ENCODE results near the gene POGZ.
A peak's percentile ranks its signal among the peaks of the same experiment; 100 is the strongest.
"Not testable (repeated sequence)": the region's sequence is repeated elsewhere in the genome, so short reads cannot be mapped to it uniquely, and the experiment has no call there.

POGZ gene

DNA sequence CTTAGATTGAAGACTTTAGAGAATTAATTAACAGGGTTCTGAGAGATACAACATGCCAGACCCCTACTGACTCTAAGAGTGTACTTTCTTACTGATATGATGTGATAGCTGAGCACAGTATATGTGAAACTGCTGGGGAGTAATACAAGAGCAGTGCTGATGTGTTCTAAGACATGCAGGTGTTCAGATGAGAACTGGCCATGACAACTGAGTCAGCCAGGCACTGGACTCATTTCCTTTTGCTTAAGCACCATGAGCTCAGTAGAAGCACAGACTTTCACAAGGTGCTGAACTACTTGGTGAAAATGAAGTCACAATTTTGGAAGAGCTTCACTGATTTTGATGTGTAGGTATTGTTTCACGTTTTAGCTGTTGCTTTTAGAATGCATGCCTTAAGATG lies 15.9 kb upstream of the POGZ start:
- no peak for DNase-seq (ENCODE audit: low read depth)

GRCh38 chr1:151474745-151475144 lies 15.5 kb upstream of the POGZ start:
- no peak for DNase-seq (ENCODE audit: low read depth)

GRCh38 chr1:151472856-151473731 lies 13.8 kb upstream of the POGZ start:
- DNase-seq (ENCODE audit: low read depth): peak; percentile 66

- no peak for DNase-seq (ENCODE audit: low read depth)
These were observed 5.7 kb upstream of the POGZ start for GRCh38 chr1:151465026-151465425.

GRCh38 chr1:151461694-151462093 lies 2.4 kb upstream of the POGZ start:
- no peak for DNase-seq (ENCODE audit: low read depth)

DNA sequence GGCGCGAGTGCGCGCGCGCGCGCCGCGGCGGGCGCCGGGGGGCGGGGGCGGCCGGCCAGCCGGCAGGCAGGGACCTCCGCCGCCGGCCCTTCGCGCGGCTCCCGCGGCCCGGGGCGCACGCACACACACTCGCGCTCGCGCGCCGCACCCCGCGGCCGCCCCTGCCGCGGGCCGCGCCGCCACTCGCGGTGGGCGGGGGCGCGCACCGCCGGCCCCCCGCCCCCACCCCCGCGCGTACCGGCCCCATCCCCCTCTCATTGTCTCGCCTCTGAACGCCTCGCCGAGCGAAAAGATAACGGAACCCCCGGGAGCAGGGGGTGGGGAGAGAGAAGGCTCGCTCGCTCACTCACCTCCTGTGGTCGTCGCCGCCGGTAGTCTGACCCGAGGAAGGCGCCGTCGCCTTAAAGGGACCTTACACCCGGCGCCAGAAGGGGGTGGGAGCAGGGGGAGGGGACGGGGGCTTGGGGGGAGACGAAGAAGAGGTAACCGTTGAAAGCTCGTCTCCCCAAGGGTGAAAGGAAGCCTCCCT lies 428 bp downstream of the POGZ start:
- DNase-seq (ENCODE audit: low read depth): peak; percentile 64

GRCh38 chr1:151457911-151458801 lies 1.1 kb downstream of the POGZ start:
- peak; percentile 86 for DNase-seq (ENCODE audit: low read depth)

DNA sequence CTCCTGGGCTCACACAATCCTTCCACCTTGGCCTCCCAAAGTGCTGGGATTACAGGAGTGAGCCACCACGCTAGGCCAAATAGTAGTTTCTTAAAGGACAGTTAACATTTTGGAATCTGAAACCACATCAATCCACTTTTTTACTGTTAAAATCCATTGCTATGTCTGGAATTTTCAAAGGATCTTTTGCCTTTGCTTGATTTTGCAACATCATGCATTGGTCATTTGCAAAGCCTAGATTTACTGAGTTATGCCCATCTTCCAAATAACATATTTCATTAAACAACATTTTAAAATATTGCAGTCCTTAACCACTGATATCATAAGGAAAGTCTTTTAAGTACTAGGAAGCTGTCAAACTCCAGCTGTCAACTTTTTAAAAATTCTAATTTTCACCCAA lies 3.3 kb downstream of the POGZ start:
- DNase-seq (ENCODE audit: low read depth): peak; percentile 62

- DNase-seq (ENCODE audit: low read depth): no peak
These were observed 4.1 kb downstream of the POGZ start for GRCh38 chr1:151455231-151455630.

DNA sequence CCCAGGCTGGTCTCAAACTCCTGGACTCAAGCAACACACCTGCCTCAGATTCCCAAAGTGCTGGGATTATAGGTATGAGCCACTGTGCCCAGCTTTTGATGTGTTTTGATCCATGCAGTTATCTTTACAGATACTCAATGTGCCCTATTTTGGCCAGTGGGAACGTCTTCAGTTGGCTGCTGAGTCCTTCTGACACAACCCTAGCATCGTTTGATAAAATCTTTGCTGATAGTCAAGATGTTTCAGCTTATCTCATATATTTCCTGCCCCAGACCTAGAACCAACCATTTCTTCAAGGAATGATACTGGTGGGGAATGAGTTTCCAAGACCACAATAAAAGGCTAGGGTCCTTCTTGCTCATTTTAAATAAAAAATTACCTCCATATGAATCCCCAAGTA lies 11.6 kb downstream of the POGZ start:
- DNase-seq (ENCODE audit: low read depth): no peak

DNA sequence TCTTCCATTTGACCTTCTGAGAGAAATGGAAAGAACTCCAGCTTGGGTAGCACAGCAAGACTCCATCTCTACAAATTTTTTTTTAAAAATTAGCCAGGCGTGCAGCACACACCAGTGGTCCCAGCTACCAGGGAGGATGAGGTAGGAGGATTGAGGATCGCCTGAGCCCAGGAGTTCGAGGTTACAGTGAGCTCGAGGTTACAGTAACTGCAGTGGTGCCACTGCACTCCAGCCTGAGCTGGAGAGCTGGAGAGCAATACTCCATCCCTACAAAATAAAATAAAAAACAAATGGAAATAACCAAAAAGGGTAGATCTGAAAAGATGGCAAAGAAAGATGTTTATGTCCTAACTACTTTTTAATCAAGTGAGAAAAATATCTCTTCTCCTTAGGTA lies 14.5 kb downstream of the POGZ start:
- DNase-seq (ENCODE audit: low read depth): no peak

GRCh38 chr1:151443846-151444782 lies 15.2 kb downstream of the POGZ start:
- peak; percentile 80 for DNase-seq (ENCODE audit: low read depth)

DNA sequence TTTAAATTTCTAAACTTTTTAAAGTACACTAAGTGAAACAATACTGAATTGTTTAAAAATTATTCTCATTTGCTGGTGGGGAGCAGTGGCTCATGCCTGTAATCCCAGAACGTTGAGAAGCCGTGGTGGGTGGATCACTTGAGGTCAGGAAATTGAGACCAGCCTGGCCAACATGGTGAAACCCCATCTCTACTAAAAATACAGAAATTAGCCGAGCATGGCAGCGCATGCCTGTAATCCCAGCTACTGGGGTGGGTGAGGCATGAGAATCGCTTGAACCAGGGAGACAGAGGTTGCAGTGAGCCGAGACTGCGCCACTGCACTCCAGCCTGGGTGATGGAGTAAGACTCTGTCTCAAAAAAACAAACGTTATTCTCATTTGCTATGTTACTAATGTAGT lies 21.9 kb downstream of the POGZ start:
- not testable (repeated sequence) for DNase-seq (ENCODE audit: low read depth)

DNA sequence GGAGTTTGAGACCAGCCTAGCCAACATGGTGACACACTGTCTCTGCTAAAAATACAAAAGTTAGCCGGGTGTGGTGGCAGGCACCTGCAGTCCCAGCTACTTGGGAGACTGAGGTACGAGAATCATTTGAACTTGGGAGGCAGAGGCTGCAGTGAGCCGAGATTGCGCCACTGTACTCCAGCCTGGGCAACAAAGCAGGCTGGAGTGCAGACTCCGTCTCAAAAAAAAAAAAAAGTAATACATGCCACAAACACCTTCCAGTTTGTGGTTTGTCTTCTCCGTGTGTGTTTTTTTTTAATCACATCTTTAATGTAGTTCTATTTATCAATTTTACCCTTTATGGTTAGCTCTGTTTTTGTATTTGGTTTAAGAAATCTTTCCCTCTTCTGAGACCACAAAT lies 22.3 kb downstream of the POGZ start:
- DNase-seq (ENCODE audit: low read depth): no peak

DNA sequence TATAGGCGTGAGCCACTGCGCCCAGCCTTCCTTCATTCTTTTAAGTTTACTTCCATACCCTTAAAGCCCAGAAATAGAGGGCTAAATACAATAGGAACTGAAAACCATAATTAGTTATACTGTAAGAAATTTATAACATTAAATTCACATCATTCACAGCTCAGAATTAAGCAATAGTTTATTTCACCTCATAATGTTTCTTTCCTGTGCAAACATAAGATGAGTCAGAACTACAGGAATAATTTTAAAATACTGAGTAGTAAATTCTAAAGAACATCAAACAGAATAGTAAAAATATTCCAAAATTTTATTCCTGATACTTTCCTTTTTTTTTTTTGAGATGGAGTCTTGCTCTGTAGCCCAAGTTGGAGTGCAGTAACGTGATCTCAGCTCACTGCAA lies 24.1 kb downstream of the POGZ start:
- DNase-seq (ENCODE audit: low read depth): peak; percentile 29

DNA sequence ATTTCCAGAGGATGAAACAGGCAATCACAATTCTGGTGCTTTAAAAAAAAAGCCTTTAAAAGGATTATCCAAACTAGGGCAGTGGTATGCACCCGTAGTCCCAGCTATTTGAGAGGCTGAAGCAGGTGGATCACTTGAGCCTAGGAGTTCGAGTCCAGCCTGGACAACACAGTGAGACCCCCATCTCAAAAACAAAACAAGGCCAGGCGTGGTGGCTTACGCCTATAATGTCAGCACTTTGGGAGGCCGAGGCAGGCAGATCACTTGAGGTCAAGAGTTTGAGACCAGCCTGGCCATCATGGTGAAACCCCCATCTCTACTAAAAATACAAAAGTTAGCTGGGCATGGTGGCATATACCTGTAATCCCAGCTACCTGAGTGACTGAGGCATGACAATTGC lies 25.5 kb downstream of the POGZ start:
- not testable (repeated sequence) for DNase-seq (ENCODE audit: low read depth)

DNA sequence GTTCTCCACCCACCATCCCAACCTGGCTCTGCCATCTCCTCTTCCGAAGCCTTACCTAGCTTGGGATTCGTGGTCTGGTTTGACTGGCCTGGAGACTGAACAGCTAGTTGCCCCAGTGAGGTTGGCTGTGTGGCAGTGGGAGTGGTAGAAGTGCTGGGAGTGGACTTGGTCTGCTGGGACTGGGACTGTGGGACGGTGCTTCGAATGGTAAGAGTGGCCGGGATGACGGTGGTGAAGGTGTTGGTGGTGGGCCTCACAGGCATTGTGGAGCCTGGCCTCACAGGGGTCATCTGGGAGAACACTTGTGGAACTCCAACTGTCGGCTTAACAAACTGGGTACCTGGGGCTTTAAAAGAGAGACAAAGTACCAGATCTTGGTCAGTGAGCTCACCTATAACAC lies 31.2 kb downstream of the POGZ start:
- DNase-seq (ENCODE audit: low read depth): no peak

- no peak for DNase-seq (ENCODE audit: low read depth)
These were observed 34.2 kb downstream of the POGZ start for GRCh38 chr1:151425103-151425502.

DNA sequence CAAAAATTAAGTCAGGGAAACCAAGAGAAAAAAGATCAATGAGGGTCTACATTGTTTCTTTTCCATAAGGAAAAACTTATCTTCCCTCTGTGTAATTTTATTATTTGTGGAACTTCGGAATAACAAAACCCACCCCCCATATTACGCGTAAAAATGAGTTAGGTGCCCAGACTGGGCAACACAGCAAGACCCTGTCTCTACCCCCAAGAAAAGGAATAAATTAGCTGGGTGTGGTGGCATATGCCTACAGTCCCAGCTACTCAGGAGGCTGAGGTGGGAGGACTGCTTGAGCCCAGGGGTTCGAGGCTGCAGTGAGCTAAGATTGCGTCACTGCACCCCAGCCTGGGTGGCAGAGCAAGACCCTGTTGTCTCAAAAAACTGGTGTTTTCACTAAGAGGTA lies 39.5 kb downstream of the POGZ start:
- no peak for DNase-seq (ENCODE audit: low read depth)

- no peak for DNase-seq (ENCODE audit: low read depth)
These were observed 41.2 kb downstream of the POGZ start for GRCh38 chr1:151418081-151418480.

- DNase-seq (ENCODE audit: low read depth): peak; percentile 72
These were observed 43.1 kb downstream of the POGZ start for GRCh38 chr1:151416231-151416630.

DNA sequence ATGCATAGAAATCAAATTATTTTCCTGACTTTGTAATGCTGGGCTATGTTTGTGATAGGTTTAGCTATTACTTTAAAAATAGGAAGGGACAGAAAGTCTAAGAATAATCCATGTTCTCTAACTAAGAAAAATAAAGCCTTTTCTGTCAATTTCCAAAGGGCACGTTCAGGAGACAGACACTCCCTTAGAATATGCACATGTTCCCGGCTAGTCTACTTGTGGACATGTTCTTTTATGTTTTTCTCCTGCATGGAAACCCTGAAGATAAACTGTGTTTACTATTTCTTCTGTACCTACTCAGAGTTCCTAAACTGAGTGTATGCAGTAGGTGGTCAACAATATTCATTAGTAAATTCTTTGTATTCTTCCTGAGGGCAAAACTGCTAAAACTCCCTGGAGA lies 47.4 kb downstream of the POGZ start:
- DNase-seq (ENCODE audit: low read depth): no peak
